CD4-positive, alpha-beta T cell treated with Interleukin-10 for 1 hour (primary cell): ENCODE measurements around the gene PRDM11.

ENCODE experiments used
- DNase-seq: peaks from one replicate; pipeline ENCODE4 v3.0.0-alpha.2; 2020

Gene PRDM11

GRCh38 chr11:45267652-45268299 lies 121.3 kb downstream of the PRDM11 start:
- no peak for DNase-seq

GRCh38 chr11:45269678-45270077 lies 123.2 kb downstream of the PRDM11 start:
- DNase-seq = no peak

- DNase-seq = no peak
Measured at GRCh38 chr11:45270946-45271716, 124.7 kb downstream of the PRDM11 start.

- no peak for DNase-seq
Measured at GRCh38 chr11:45272701-45273100, 126.3 kb downstream of the PRDM11 start.

- no peak for DNase-seq
Measured at GRCh38 chr11:45273509-45273908, 127.1 kb downstream of the PRDM11 start.

GRCh38 chr11:45274206-45274605 lies 127.8 kb downstream of the PRDM11 start:
- no peak for DNase-seq

- no peak for DNase-seq
Measured at GRCh38 chr11:45275828-45276227, 129.4 kb downstream of the PRDM11 start.

GRCh38 chr11:45278714-45279113 lies 132.3 kb downstream of the PRDM11 start:
- no peak for DNase-seq

GRCh38 chr11:45279645-45280044 lies 133.2 kb downstream of the PRDM11 start:
- DNase-seq = no peak

GRCh38 chr11:45280449-45280848 lies 134.0 kb downstream of the PRDM11 start:
- no peak for DNase-seq

GRCh38 chr11:45282081-45282480 lies 135.6 kb downstream of the PRDM11 start:
- DNase-seq = no peak
